Upper lobe of right lung (tissue), 1 donor: ENCODE results near the gene SLC6A11. TPM values are rescaled to one million over a fixed set of nuclear protein-coding genes. Genes with fewer than 3 reads are reported as not detected.

ENCODE experiments used
- ATAC-seq: fragments of 200-7000 bp; cut with Tn5 transposase; one replicate; pipeline ENCODE4 v1.9.1; 2020; ENCODE audit warnings: mild to moderate bottlenecking, moderate library complexity
- DNase-seq: peaks from one replicate; pipeline ENCODE4 v3.0.0-alpha.2; 2020
- H3K27ac ChIP-seq: fragments of 200-600 bp; one replicate; pipeline ENCODE4 v1.8.0; 2022
- H3K27me3 ChIP-seq: fragments of 200-600 bp; one replicate; pipeline ENCODE4 v1.8.0; 2022; ENCODE audit warnings: mild to moderate bottlenecking
- H3K36me3 ChIP-seq: fragments of 200-600 bp; one replicate; pipeline ENCODE4 v1.8.0; 2022
- H3K4me1 ChIP-seq: fragments of 200-600 bp; one replicate; pipeline ENCODE4 v1.8.0; 2022
- H3K4me3 ChIP-seq: fragments of 200-600 bp; one replicate; pipeline ENCODE4 v1.8.0; 2022; ENCODE audit warnings: mild to moderate bottlenecking
- H3K9me3 ChIP-seq: fragments of 200-600 bp; one replicate; pipeline ENCODE4 v1.8.0; 2022
- intact Hi-C: fragments of 100-400 bp; cut with DNase I; formaldehyde crosslinking; loops from one replicate; pipeline ENCODE4 v1.11.0; 2022
- total RNA-seq: library from RNA; stranded (reverse); fragmentation: NEBNext Ultra II Directional; extraction: Animal tissue kit (Norgen Biotek cat#: 25700); gene quantifications from one replicate; pipeline ENCODE4 v1.2.1, GENCODE V29; 2021
- TF ChIP-seq, protein P1 (sequence below): fragments of 200-600 bp; IDR thresholded peaks from one replicate; pipeline ENCODE4 v1.8.0; 2022; ENCODE audit warnings: antibody characterized with exemption
- donor health status: DM: no; HTN: yes; CAD: no; lungs with severe emphysema.

SLC6A11 gene
- total RNA-seq, 1 donor from 2014 or later: 0.17 TPM

GRCh38 chr3:10841100-10841499, 25.1 kb downstream of the SLC6A11 start:
- TF ChIP-seq, protein P1, sequence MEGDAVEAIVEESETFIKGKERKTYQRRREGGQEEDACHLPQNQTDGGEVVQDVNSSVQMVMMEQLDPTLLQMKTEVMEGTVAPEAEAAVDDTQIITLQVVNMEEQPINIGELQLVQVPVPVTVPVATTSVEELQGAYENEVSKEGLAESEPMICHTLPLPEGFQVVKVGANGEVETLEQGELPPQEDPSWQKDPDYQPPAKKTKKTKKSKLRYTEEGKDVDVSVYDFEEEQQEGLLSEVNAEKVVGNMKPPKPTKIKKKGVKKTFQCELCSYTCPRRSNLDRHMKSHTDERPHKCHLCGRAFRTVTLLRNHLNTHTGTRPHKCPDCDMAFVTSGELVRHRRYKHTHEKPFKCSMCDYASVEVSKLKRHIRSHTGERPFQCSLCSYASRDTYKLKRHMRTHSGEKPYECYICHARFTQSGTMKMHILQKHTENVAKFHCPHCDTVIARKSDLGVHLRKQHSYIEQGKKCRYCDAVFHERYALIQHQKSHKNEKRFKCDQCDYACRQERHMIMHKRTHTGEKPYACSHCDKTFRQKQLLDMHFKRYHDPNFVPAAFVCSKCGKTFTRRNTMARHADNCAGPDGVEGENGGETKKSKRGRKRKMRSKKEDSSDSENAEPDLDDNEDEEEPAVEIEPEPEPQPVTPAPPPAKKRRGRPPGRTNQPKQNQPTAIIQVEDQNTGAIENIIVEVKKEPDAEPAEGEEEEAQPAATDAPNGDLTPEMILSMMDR: no peak
- H3K9me3 ChIP-seq: no peaks in the 10 kb centered on the region
- no peaks in the 10 kb centered on the region for H3K36me3 ChIP-seq
- no peak overlapping the region for H3K4me3 ChIP-seq
- no peaks in the 10 kb centered on the region for H3K4me1 ChIP-seq
- H3K27ac ChIP-seq: no peak overlapping the region
- peaks cover 5% of the 10 kb centered on the region for H3K27me3 ChIP-seq
- no peak for ATAC-seq
- no peak for DNase-seq
- intact Hi-C loops: no loop called here

DNA sequence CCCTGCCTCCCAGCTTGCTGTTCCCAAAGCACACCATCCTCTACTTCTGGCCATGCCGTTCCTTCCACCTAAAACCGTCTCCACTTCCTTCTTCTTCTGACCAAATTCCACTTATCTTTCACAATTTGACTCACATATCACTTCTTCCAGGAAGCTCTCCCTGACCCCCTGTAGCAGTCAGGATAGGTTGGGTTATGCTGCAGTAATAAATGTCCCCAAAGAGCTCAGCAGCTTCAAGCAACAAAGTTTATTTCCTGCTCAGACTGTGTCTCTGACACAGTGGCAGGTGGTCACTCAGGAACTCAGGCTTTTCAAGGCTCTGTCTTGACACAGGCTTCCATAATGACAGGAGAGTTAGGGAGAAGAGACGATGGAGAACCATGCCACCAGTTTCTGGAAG, 27.4 kb downstream of the SLC6A11 start:
- Histone ChIP-seq H3K4me3 (no peak overlapping the region), H3K9me3 (no peaks in the 10 kb centered on the region), H3K27ac (no peak overlapping the region), H3K36me3 (no peaks in the 10 kb centered on the region), H3K4me1 (no peaks in the 10 kb centered on the region), H3K27me3 (peaks cover 7% of the 10 kb centered on the region)
- ATAC-seq: no peak
- DNase-seq: no peak
- TF ChIP-seq, protein P1: no peak
- intact Hi-C loops: no loop called here

GRCh38 chr3:10845001-10845761, 29.2 kb downstream of the SLC6A11 start:
- no peaks in the 10 kb centered on the region for H3K36me3 ChIP-seq
- H3K27ac ChIP-seq: no peak overlapping the region
- intact Hi-C loops: no loop called here
- H3K9me3 ChIP-seq: no peaks in the 10 kb centered on the region
- no peak overlapping the region for H3K4me3 ChIP-seq
- H3K4me1 ChIP-seq: no peaks in the 10 kb centered on the region
- ATAC-seq (peak; percentile 77), DNase-seq (no peak)
- TF ChIP-seq, protein P1: no peak
- H3K27me3 ChIP-seq: peaks cover 3% of the 10 kb centered on the region

DNA sequence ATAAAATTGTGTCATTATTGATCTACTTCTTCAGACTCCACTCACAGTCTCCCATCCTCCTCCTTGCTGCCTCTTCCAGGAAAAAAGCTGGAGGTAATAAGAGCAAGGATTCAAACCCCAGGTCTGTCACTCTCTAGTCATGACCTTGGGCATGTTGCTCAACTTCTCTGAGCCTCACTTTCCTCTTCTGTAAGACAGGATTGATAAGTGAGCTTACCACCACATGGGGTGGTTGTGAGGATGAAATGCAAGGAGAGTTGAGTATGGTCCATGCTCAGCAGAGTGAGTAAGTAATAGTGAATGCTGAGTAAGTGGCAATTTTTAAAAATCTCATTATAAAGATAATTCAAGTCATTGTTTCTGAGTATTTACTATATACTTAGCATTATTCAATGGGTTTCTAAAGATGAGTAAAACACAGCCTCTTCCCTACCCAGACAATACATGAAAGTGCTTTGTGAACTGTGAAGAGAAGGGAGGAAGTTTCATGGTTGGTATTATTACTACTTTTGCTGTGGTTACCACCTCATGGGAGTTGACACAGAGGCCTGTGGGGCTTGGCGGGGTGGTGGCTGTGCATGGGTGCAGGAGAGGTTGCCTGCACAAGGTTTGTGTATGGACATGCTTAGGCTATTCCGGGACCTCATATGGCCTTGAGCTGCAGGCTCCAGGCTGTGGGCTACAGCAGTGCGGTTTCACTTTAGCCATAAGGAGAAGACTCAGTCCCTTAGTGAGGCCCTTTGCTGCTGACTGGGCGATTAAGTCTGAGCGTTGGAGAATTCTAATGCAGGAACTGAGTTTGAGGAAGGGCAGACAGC, 30.0 kb downstream of the SLC6A11 start:
- no peak overlapping the region for H3K4me3 ChIP-seq
- intact Hi-C loops: no loop called here
- no peaks in the 10 kb centered on the region for H3K4me1 ChIP-seq
- ATAC-seq: peak; percentile 81
- peaks cover 3% of the 10 kb centered on the region for H3K27me3 ChIP-seq
- TF ChIP-seq, protein P1: no peak
- no peaks in the 10 kb centered on the region for H3K36me3 ChIP-seq
- H3K9me3 ChIP-seq: no peaks in the 10 kb centered on the region
- no peak overlapping the region for H3K27ac ChIP-seq
- no peak for DNase-seq

GRCh38 chr3:10846657-10846975, 30.6 kb downstream of the SLC6A11 start:
- Histone ChIP-seq H3K27me3 (peaks cover 3% of the 10 kb centered on the region), H3K4me3 (no peak overlapping the region), H3K9me3 (no peaks in the 10 kb centered on the region), H3K4me1 (no peaks in the 10 kb centered on the region), H3K36me3 (no peaks in the 10 kb centered on the region), H3K27ac (no peak overlapping the region)
- TF ChIP-seq, protein P1: no peak
- ATAC-seq (no peak), DNase-seq (no peak)
- intact Hi-C loops: no loop called here
